Measurements from ENCODE around the gene SFI1.
A peak's percentile ranks its signal among the peaks of the same experiment; 100 is the strongest.

SFI1 gene

DNA sequence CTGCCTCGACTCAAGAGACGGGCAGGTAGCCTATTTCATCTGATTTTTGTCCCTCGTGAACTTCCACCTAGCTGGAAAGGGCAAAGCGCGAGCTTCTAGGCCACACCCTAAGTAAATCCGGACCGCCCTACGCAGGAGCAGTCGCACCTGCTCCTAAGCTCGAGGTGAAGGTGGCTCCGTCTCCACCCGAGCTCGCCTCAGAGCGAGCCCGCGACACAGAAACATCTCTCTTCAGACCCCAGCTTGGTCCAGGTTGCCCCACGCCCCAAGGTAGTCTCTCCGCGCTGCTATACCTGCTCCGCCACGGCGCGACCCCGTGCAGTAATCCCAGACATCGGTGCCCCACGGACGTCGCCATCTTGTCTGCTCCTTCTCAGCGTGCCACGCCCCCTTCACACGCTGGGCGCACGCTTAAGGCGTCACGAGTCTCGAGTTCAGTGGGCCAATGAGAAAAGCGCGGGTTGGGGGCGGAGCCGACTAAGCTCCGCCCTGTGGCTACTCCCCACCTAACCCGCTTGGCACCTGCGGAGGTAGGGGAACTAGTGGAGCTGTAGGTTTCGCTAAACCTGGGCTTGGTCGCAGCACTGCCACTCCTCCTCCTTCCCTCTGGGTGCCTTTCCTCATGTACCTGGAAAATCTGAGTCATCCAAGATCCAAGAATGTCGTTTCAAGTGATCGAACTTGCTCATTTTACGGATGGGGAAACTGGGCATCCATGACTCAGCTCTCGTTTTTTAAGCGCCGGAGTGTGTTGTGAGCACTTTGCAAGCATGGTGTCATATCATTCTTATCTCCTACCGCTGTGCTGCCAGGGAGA is 165.7 kb downstream of the SFI1 start, which contains the start of gene PISD:
Gene PISD, minus strand, starts transcription at position 365 of the 817 bp plus-strand sequence. Its CDS starts 7 bp downstream, at position 358.
- peak within 1 kb of the TSS; percentile 91 to 94 for H3K4me3 ChIP-seq (ENCODE audit: low read depth in 1 of 2, low read length in 2 of 2)
- peak within 1 kb of the TSS; percentile 97 for H2AFZ ChIP-seq (ENCODE audit: low read depth, low read length)
- H3K27me3 ChIP-seq (ENCODE audit: insufficient read depth, low read length, poor library complexity) = no peaks in the 10 kb centered on the region
- ATAC-seq (ENCODE audit: insufficient read depth, low read depth) (peak; percentile 93), DNase-seq (peak; percentile 93)
- no peaks in the 10 kb centered on the region for H3K9me3 ChIP-seq (ENCODE audit: insufficient read depth, low read length, severe bottlenecking)
- peak within 1 kb of the TSS; percentile 84 for H3K4me2 ChIP-seq (ENCODE audit: insufficient read depth, low read length)
- 0 out of 2 replicates have a peak, but pooled peaks cover 2% of the 10 kb centered on the region for H3K36me3 ChIP-seq (ENCODE audit: insufficient read depth, low read length)
- peak within 1 kb of the TSS; percentile 71 for H3K9ac ChIP-seq (ENCODE audit: low read depth, low read length)
- H3K79me2 ChIP-seq (ENCODE audit: insufficient read depth, low read length) = peaks cover 46% of the 10 kb centered on the region
- peak within 1 kb of the TSS; percentile 63 for H3K27ac ChIP-seq (ENCODE audit: low read length)
- no peaks in the 10 kb centered on the region for H4K20me1 ChIP-seq (ENCODE audit: insufficient read depth, low read length)
- H3K4me1 ChIP-seq (ENCODE audit: insufficient read depth, low read length) = peaks cover 34% of the 10 kb centered on the region
- TF ChIP-seq, protein P1, sequence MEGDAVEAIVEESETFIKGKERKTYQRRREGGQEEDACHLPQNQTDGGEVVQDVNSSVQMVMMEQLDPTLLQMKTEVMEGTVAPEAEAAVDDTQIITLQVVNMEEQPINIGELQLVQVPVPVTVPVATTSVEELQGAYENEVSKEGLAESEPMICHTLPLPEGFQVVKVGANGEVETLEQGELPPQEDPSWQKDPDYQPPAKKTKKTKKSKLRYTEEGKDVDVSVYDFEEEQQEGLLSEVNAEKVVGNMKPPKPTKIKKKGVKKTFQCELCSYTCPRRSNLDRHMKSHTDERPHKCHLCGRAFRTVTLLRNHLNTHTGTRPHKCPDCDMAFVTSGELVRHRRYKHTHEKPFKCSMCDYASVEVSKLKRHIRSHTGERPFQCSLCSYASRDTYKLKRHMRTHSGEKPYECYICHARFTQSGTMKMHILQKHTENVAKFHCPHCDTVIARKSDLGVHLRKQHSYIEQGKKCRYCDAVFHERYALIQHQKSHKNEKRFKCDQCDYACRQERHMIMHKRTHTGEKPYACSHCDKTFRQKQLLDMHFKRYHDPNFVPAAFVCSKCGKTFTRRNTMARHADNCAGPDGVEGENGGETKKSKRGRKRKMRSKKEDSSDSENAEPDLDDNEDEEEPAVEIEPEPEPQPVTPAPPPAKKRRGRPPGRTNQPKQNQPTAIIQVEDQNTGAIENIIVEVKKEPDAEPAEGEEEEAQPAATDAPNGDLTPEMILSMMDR (IDR thresholded peaks at IDR 0.05; ENCODE audit: borderline replicate concordance, extremely low read depth, low read length, poor library complexity, severe bottlenecking) = no peak
- TF ChIP-seq EZH2 (IDR thresholded peaks at IDR 0.05; ENCODE audit: borderline replicate concordance, low read depth, low read length, severe bottlenecking) = no peak

DNA sequence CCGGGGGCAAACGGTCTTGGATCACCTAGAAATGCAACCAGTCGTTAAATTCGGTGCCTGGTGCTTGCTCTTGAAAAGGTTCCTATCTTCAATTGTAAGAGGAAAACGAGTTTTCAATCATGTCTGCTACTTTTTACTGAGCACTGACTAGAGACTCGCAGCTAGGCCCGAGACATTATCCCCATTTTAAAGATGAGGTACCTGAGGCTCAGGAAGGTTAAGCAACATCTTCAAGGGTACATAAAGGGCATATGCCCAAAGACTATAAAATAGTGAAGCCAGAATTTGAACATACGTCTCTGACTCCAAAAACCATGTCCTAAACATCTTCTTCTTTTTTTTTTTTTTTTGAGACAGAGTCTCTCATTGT is 166.3 kb downstream of the SFI1 start:
- Histone ChIP-seq H3K36me3 (ENCODE audit: insufficient read depth, low read length) (0 out of 2 replicates have a peak, but pooled peaks cover 2% of the 10 kb centered on the region), H3K4me1 (ENCODE audit: insufficient read depth, low read length) (peaks cover 34% of the 10 kb centered on the region), H3K4me2 (ENCODE audit: insufficient read depth, low read length) (peak overlapping the region; percentile 84), H3K9me3 (ENCODE audit: insufficient read depth, low read length, severe bottlenecking) (no peaks in the 10 kb centered on the region), H4K20me1 (ENCODE audit: insufficient read depth, low read length) (no peaks in the 10 kb centered on the region), H3K27ac (ENCODE audit: low read length) (peak overlapping the region; percentile 55; the same call in 1 of the 2 replicates), H3K27me3 (ENCODE audit: insufficient read depth, low read length, poor library complexity) (no peaks in the 10 kb centered on the region), H2AFZ (ENCODE audit: low read depth, low read length) (peak overlapping the region; percentile 97), H3K79me2 (ENCODE audit: insufficient read depth, low read length) (peaks cover 44% of the 10 kb centered on the region), H3K9ac (ENCODE audit: low read depth, low read length) (peak overlapping the region; percentile 71), H3K4me3 (ENCODE audit: low read depth in 1 of 2, low read length in 2 of 2) (peak overlapping the region; percentile 91 to 94; a peak in 3 of 4 replicates)
- ATAC-seq (ENCODE audit: insufficient read depth, low read depth) = no peak
- no peak for DNase-seq
- no peak for TF ChIP-seq EZH2 (IDR thresholded peaks at IDR 0.05; ENCODE audit: borderline replicate concordance, low read depth, low read length, severe bottlenecking)
- TF ChIP-seq, protein P1 (IDR thresholded peaks at IDR 0.05; ENCODE audit: borderline replicate concordance, extremely low read depth, low read length, poor library complexity, severe bottlenecking) = no peak

Data from DND-41 (cell line).